Cardiac fibroblast (primary cell): Measurements from ENCODE around the gene IL4I1.

Experiments
- DNase-seq, 2 donors: peaks; one replicate each; pipeline versions ENCODE4 v3.0.0 to v3.0.0-alpha.2; 2010; ENCODE audit warnings: low read depth in 2 of 2
- H3K4me3 ChIP-seq, 2 donors: replicated peaks in 1 of 2; 1 replicate in 1 of 2; 2 replicates in 1 of 2; pipeline ENCODE4 v1.5.1; 2011; ENCODE audit warnings: low read depth in 2 of 2, low read length in 2 of 2, mild to moderate bottlenecking in 2 of 2, moderate library complexity in 1 of 2
- CTCF ChIP-seq: IDR thresholded peaks from one replicate; pipeline ENCODE4 v1.5.1; 2011; ENCODE audit warnings: low read depth, mild to moderate bottlenecking, low read length, inconsistent platforms

The IL4I1 gene

GRCh38 chr19:49878744-49879070 lies 18.0 kb downstream of the IL4I1 start:
- no peak for DNase-seq
- H3K4me3 ChIP-seq, result peak overlapping the region; percentile 91 to 100
- TF ChIP-seq CTCF, result no peak

DNA sequence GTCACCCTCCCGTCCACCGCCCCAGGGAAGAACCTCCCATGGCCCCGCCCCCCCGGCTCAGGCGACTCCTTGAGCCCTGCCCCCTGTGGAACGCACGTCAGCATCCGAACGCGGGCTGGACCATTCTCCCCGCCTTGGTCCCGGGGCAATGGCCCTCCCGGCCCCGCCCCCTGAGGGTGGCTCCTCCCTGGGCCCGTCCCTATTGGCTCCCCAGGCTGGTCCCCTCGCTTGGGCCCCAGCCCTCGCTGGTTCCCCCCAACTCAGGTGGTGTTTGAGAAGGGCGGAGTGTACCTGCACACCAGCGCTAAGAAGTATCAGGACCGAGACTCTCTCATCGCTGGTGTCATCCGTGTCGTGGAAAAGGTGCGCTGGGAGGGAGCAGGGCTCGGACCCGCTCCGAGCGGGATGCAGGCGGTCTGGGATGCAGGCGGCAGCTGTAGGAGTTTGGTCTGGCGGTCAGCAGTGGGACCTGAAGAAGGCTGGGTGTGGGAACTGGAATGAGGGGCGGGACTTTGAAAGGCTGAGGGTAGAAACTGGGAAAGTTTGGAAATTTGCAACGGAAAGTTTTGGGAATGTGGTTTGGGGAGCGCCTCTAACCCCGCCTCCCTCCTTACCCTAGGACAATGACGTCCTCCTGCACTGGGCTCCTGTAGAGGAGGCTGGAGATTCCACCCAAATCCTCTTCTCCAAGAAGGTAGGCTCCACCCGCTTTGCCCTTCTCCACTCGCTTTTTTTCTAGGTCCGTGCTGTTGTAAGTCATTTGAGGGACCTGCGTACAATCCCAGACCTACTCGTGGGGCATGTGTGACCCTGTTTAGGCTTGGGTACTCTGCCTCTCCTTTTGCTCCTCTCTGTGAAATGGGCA lies 18.6 kb downstream of the IL4I1 start:
- TF ChIP-seq CTCF, result no peak
- DNase-seq, result peak; percentile 98 to 99
- H3K4me3 ChIP-seq, result peak overlapping the region; percentile 91 to 100

DNA sequence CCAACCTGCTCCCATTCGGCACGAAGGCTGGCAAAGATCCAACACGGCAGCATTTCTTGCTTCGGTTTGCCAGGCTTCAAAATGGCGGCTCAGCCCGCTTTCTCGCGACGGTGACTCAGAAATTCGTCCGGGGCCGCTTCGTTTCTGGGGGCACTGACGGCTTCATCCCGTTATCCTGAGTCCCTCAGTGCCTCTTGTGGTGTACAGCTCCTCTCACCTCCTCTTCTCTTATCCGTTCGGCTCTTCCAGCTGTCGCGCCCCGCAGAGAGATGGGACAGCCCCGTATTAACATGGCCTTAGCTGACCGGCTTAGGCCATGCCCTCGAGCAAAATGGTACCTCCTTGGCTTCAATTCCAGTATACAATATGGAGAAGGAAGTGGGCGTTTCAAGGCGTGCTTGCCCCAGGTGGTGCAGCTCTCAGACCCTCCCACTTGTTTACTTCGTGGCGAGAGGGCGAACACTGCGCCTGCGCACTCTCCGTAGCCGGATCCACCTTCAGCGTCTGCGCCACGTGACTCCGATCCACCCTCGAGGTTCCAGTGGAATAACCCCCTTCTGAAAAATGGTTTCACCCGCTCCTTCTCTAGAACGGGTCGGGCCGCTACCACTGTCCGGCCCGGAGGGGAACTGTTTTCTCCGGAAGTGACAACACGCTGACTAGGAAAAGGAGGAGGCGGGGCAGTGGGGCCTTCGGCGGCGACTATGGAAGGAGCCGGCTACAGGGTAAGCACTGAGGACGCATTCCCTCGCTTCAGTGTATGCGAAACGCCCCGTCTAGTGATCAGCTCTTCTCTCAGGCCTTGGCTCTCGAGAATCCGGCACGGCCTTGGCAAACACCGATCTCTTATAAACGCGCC lies 19.4 kb downstream of the IL4I1 start, which contains the start of the genes AKT1S1 and TBC1D17:
AKT1S1 (minus strand) TSS at position 336 of the 859 bp plus-strand sequence. CDS start 4,060 bp downstream, outside the sequence.
TBC1D17 (plus strand) TSS at position 683 of the 859 bp plus-strand sequence; CDS start at position 705, 22 bp downstream.
- H3K4me3 ChIP-seq, result peak within 1 kb of the TSS; percentile 100
- peak; percentile 100 for DNase-seq
- TF ChIP-seq CTCF, result no peak

DNA sequence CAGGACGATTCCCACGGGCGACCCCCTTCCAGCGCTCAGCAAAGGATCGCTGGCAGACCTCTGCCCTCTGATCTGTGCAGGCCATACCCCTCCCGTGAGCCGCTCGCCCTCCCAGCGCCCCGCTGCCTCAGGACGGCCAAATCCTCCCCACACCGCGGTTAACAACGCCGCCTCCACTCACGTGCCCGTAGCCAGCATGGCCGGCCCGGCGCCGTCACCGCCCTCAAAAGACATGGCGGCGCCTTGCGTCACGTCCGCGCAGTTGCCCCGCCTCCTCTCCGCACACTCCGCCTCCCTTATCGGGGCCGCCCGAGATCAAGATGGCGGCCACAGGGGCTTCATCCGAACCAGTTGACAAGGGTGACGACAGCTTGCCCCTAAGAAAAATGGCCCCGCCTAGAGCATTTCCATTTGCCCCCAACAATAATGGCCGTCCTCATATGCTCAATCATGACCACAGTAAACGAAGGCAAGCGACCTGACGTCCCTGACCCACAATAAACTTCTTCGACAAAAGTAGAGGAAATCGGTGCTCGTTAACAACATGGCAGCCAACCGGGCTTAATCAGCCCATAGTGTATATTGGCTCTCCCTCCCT lies 20.2 kb downstream of the IL4I1 start:
- no peak for TF ChIP-seq CTCF
- peak; percentile 100 for DNase-seq
- peak overlapping the region; percentile 100 for H3K4me3 ChIP-seq

DNA sequence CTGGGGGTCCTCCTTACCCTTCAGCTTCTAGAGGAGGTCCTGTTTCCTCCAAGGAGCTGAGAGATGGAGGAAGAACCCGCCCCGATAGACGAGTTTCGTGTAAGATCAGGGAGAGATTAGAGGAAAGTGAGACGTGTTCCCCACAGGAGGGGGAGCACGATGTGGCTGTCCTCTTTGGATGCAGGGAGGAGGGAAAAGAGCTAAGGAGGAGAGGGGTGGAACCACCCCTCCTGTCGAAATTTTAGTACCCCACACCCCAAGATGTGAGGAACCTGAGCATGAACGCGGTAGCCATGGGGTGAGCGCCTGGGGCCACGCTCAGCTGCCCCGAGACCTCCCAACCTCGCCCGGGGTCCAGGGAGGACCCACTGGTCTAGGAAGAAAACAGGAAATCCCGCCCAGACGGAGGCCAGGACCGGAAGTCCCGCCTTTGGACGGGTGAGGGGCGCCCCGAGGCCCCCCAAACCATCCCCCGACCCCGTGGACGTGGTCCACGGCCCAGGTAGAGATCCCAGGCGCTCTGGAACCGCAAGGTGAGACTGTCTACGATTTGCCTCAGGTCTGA lies 20.7 kb downstream of the IL4I1 start:
- DNase-seq, result peak in 1 of 2 donors; percentile 60

More for the DNA sequence above, 20.7 kb downstream of the IL4I1 start:
- peak overlapping the region; percentile 100 for H3K4me3 ChIP-seq
- no peak for TF ChIP-seq CTCF
